K562 (cell line): ENCODE measurements around the gene SLC8A1.

Source experiments
- JUN ChIP-seq, 2 experiments: sonication (generic) in 1 of 2; formaldehyde crosslinking in 1 of 2; IDR thresholded peaks; 2 replicates each; pipeline versions ENCODE4 v1.6.1 to v1.8.0; 2012 to 2022; ENCODE audit warnings: borderline replicate concordance in 2 of 2, mild to moderate bottlenecking in 2 of 2, improper control_type of control experiment in 1 of 2, low read depth in 1 of 2, low read length in 1 of 2, missing genetic modification reagents in 1 of 2
- KDM1A ChIP-seq, 2 experiments: fragments of 450-650 bp; IDR thresholded peaks; 2 replicates each; pipeline ENCODE4 v1.6.1; 2016; ENCODE audit warnings: mild to moderate bottlenecking in 2 of 2
- NR4A1 ChIP-seq, 2 experiments: fragments of 250-450 bp in 1 of 2; fragments of 450-650 bp in 1 of 2; sonication (Bioruptor Pico) in 1 of 2; IDR thresholded peaks; 2 replicates each; pipeline versions ENCODE4 v1.4.0 to v1.6.1; 2016 to 2020; ENCODE audit warnings: mild to moderate bottlenecking in 2 of 2, missing compliant biosample characterization in 1 of 2, missing genetic modification characterization in 1 of 2, moderate library complexity in 1 of 2
- POLR2AphosphoS5 ChIP-seq: IDR thresholded peaks from 2 replicates; pipeline ENCODE4 v1.6.1; 2011; ENCODE audit warnings: mild to moderate bottlenecking, low read depth, low read length, moderate library complexity; ENCODE audit not compliant: control insufficient read depth, insufficient read depth
- SAFB2 ChIP-seq: fragments of 200-400 bp; formaldehyde crosslinking; IDR thresholded peaks from 2 replicates; pipeline ENCODE4 v1.6.1; 2018; ENCODE audit warnings: borderline replicate concordance, low read length, low read depth, moderate library complexity; ENCODE audit not compliant: severe bottlenecking
- SIRT6 ChIP-seq: IDR thresholded peaks from one replicate; pipeline ENCODE4 v1.6.1; 2012; ENCODE audit warnings: low read depth, mild to moderate bottlenecking, control low read depth, inconsistent platforms, low read length, moderate library complexity
- STAT5B ChIP-seq: fragments of 250-450 bp; sonication (Bioruptor Pico); IDR thresholded peaks from 2 replicates; pipeline ENCODE4 v1.8.0; 2021; ENCODE audit warnings: mild to moderate bottlenecking, inconsistent platforms
- ZNF197 ChIP-seq: fragments of 200-800 bp; sonication (Bioruptor generic); IDR thresholded peaks from 2 replicates; pipeline ENCODE4 v1.6.1; 2016; ENCODE audit warnings: low read depth, missing genetic modification characterization, missing compliant biosample characterization
- ZNF24 ChIP-seq: fragments of 450-650 bp; IDR thresholded peaks from 2 replicates; pipeline ENCODE4 v1.6.1; 2016
- TF ChIP-seq, protein P1 (sequence below), 2 experiments: fragments of 450-650 bp; IDR thresholded peaks; 2 replicates each; pipeline ENCODE4 v1.6.1; 2016
- TF ChIP-seq, protein P2 (sequence below): sonication (generic); formaldehyde crosslinking; IDR thresholded peaks from 2 replicates; pipeline ENCODE4 v1.8.0; 2022; ENCODE audit warnings: missing genetic modification reagents, mild to moderate bottlenecking, moderate library complexity, borderline replicate concordance
- TF ChIP-seq, protein P3 (sequence below): IDR thresholded peaks from 2 replicates; pipeline ENCODE4 v1.6.1; 2012; ENCODE audit warnings: low read depth, low read length, improper control_type of control experiment, borderline replicate concordance
- TF ChIP-seq, protein P4 (sequence below): sonication (generic); formaldehyde crosslinking; IDR thresholded peaks from 2 replicates; pipeline ENCODE4 v1.8.0; 2023; ENCODE audit warnings: mild to moderate bottlenecking, missing genetic modification reagents
- TF ChIP-seq, protein P5 (sequence below), 3 experiments: IDR thresholded peaks in 2 of 3; conservative IDR thresholded peaks in 1 of 3; 2 replicates each; pipeline ENCODE4 v1.5.1; 2011 to 2012; ENCODE audit warnings: low read length in 3 of 3, mild to moderate bottlenecking in 3 of 3, control low read depth in 2 of 3, improper control_type of control experiment in 1 of 3, inconsistent platforms in 1 of 3, low read depth in 1 of 3, mixed read lengths in 1 of 3, moderate library complexity in 1 of 3; ENCODE audit not compliant: insufficient read depth in 2 of 3

DNA sequence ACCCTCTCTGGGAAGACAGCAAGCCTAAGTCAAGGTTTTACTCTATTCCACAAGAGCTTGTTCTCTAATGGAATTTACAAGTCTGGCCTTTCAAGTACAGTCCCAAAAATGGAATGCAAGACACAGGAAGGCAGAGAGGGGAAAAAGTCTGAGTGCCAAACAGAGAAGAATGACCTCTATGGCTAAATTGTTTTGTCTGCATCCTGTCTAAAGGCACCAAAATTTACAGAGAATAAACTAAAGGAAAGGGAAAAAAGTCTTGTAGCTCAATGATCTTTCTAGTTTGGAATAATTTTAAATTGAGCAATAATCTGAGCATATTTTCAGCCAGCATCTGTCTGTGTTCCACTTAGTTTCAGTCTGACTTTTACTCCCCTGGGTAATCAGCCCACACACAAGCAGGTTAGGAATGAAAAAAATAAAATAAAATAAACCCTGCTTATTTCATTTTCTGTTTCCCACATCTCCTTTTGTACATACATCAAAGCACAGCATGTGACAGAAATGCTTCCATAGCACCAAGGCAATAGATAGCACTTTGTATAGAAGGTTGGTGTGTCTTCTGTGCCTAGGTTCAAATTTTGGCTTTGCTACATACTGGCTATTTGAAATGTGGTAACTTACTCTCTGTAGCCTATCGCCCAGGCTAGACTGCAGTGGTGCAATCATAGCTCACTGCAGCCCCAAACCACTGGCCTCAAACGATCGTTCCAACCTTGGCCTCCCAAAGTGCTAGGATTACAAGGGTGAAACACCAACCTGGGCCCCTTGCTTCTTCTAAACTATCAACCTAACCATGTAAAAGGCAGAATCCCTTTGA lies 105.1 kb downstream of the SLC8A1 start:
- TF ChIP-seq POLR2AphosphoS5 = no peak
- no peak for TF ChIP-seq SAFB2
- TF ChIP-seq, protein P1, sequence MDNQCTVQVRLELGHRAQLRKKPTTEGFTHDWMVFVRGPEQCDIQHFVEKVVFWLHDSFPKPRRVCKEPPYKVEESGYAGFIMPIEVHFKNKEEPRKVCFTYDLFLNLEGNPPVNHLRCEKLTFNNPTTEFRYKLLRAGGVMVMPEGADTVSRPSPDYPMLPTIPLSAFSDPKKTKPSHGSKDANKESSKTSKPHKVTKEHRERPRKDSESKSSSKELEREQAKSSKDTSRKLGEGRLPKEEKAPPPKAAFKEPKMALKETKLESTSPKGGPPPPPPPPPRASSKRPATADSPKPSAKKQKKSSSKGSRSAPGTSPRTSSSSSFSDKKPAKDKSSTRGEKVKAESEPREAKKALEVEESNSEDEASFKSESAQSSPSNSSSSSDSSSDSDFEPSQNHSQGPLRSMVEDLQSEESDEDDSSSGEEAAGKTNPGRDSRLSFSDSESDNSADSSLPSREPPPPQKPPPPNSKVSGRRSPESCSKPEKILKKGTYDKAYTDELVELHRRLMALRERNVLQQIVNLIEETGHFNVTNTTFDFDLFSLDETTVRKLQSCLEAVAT (IDR thresholded peaks at IDR 0.05) = no peak
- TF ChIP-seq, protein P2, sequence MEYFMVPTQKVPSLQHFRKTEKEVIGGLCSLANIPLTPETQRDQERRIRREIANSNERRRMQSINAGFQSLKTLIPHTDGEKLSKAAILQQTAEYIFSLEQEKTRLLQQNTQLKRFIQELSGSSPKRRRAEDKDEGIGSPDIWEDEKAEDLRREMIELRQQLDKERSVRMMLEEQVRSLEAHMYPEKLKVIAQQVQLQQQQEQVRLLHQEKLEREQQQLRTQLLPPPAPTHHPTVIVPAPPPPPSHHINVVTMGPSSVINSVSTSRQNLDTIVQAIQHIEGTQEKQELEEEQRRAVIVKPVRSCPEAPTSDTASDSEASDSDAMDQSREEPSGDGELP (CRISPR knock-in tag) = no peak
- TF ChIP-seq, protein P3, sequence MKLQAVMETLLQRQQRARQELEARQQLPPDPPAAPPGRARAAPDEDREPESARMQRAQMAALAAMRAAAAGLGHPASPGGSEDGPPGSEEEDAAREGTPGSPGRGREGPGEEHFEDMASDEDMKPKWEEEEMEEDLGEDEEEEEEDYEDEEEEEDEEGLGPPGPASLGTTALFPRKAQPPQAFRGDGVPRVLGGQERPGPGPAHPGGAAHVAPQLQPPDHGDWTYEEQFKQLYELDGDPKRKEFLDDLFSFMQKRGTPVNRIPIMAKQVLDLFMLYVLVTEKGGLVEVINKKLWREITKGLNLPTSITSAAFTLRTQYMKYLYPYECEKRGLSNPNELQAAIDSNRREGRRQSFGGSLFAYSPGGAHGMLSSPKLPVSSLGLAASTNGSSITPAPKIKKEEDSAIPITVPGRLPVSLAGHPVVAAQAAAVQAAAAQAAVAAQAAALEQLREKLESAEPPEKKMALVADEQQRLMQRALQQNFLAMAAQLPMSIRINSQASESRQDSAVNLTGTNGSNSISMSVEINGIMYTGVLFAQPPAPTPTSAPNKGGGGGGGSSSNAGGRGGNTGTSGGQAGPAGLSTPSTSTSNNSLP = no peak
- TF ChIP-seq ZNF197 = no peak
- TF ChIP-seq ZNF24 = no peak
- TF ChIP-seq, protein P4, sequence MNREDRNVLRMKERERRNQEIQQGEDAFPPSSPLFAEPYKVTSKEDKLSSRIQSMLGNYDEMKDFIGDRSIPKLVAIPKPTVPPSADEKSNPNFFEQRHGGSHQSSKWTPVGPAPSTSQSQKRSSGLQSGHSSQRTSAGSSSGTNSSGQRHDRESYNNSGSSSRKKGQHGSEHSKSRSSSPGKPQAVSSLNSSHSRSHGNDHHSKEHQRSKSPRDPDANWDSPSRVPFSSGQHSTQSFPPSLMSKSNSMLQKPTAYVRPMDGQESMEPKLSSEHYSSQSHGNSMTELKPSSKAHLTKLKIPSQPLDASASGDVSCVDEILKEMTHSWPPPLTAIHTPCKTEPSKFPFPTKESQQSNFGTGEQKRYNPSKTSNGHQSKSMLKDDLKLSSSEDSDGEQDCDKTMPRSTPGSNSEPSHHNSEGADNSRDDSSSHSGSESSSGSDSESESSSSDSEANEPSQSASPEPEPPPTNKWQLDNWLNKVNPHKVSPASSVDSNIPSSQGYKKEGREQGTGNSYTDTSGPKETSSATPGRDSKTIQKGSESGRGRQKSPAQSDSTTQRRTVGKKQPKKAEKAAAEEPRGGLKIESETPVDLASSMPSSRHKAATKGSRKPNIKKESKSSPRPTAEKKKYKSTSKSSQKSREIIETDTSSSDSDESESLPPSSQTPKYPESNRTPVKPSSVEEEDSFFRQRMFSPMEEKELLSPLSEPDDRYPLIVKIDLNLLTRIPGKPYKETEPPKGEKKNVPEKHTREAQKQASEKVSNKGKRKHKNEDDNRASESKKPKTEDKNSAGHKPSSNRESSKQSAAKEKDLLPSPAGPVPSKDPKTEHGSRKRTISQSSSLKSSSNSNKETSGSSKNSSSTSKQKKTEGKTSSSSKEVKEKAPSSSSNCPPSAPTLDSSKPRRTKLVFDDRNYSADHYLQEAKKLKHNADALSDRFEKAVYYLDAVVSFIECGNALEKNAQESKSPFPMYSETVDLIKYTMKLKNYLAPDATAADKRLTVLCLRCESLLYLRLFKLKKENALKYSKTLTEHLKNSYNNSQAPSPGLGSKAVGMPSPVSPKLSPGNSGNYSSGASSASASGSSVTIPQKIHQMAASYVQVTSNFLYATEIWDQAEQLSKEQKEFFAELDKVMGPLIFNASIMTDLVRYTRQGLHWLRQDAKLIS (CRISPR knock-in tag) = no peak
- TF ChIP-seq KDM1A (IDR thresholded peaks at IDR 0.05) = no peak
- TF ChIP-seq SIRT6 = no peak
- TF ChIP-seq, protein P5, sequence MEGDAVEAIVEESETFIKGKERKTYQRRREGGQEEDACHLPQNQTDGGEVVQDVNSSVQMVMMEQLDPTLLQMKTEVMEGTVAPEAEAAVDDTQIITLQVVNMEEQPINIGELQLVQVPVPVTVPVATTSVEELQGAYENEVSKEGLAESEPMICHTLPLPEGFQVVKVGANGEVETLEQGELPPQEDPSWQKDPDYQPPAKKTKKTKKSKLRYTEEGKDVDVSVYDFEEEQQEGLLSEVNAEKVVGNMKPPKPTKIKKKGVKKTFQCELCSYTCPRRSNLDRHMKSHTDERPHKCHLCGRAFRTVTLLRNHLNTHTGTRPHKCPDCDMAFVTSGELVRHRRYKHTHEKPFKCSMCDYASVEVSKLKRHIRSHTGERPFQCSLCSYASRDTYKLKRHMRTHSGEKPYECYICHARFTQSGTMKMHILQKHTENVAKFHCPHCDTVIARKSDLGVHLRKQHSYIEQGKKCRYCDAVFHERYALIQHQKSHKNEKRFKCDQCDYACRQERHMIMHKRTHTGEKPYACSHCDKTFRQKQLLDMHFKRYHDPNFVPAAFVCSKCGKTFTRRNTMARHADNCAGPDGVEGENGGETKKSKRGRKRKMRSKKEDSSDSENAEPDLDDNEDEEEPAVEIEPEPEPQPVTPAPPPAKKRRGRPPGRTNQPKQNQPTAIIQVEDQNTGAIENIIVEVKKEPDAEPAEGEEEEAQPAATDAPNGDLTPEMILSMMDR (IDR thresholded peaks at IDR 0.05 in 2 of 3, conservative IDR thresholded peaks at IDR 0.05 in 1 of 3; ENCODE audit: insufficient read depth in 2 of 3, low read depth in 1 of 3, low read length in 3 of 3) = no peak
- no peak for TF ChIP-seq STAT5B (CRISPR knock-in tag)
- no peak for TF ChIP-seq NR4A1 (CRISPR knock-in tag; IDR thresholded peaks at IDR 0.05)
- TF ChIP-seq NR4A1 (tag; IDR thresholded peaks at IDR 0.05) = no peak
- no peak for TF ChIP-seq JUN (IDR thresholded peaks at IDR 0.05; ENCODE audit: borderline replicate concordance, low read depth, low read length)
- TF ChIP-seq JUN (CRISPR knock-in tag; IDR thresholded peaks at IDR 0.05; ENCODE audit: borderline replicate concordance) = no peak
